Skin of body (tissue), 2 donors: ENCODE data around the gene REEP3. TPM values are rescaled to one million over a fixed set of nuclear protein-coding genes. Genes with fewer than 3 reads are reported as not detected.
A peak's percentile ranks its signal among the peaks of the same experiment; 100 is the strongest.
"Not testable (repeated sequence)": the region's sequence is repeated elsewhere in the genome, so short reads cannot be mapped to it uniquely, and the experiment has no call there.

Source experiments
- DNase-seq: peaks from one replicate; lab custom pipeline; 2025; lab: John Stamatoyannopoulos, UW
- total RNA-seq: library from RNA; depleted of rRNA; stranded (reverse); fragments of >200 nt; gene quantifications from one replicate; pipeline ENCODE4 v1.2.3, GENCODE V29; 2014

The REEP3 gene
- total RNA-seq, result 31.4 TPM

GRCh38 chr10:63520500-63521415 is at the start of gene REEP3:
Gene REEP3 (plus strand): TSS chr10:63521401. CDS start chr10:63521546, 145 bp downstream.
- DNase-seq, result no peak

- DNase-seq, result no peak
Measured at GRCh38 chr10:63474488-63474887, 46.7 kb upstream of the REEP3 start.

- no peak for DNase-seq
Measured at GRCh38 chr10:63477927-63478326, 43.3 kb upstream of the REEP3 start.

- DNase-seq, result no peak
Measured at GRCh38 chr10:63478564-63478963, 42.6 kb upstream of the REEP3 start.

- no peak for DNase-seq
Measured at GRCh38 chr10:63480237-63480636, 41.0 kb upstream of the REEP3 start.

GRCh38 chr10:63481815-63482421 is 39.3 kb upstream of the REEP3 start:
- no peak for DNase-seq

GRCh38 chr10:63483983-63484382 is 37.2 kb upstream of the REEP3 start:
- no peak for DNase-seq

- DNase-seq, result no peak
Measured at GRCh38 chr10:63487990-63488389, 33.2 kb upstream of the REEP3 start.

- no peak for DNase-seq
Measured at GRCh38 chr10:63489838-63490237, 31.4 kb upstream of the REEP3 start.

- peak; percentile 91 for DNase-seq
Measured at GRCh38 chr10:63491588-63492316, 29.4 kb upstream of the REEP3 start.

- not testable (repeated sequence) for DNase-seq
Measured at GRCh38 chr10:63492317-63492690, 28.9 kb upstream of the REEP3 start.

GRCh38 chr10:63493004-63493403 is 28.2 kb upstream of the REEP3 start:
- no peak for DNase-seq

- DNase-seq, result no peak
Measured at GRCh38 chr10:63494951-63495350, 26.2 kb upstream of the REEP3 start.

- DNase-seq, result no peak
Measured at GRCh38 chr10:63496561-63496960, 24.6 kb upstream of the REEP3 start.

- DNase-seq, result no peak
Measured at GRCh38 chr10:63497321-63497720, 23.9 kb upstream of the REEP3 start.

- DNase-seq, result no peak
Measured at GRCh38 chr10:63498665-63499064, 22.5 kb upstream of the REEP3 start.

- DNase-seq, result not testable (repeated sequence)
Measured at GRCh38 chr10:63500551-63500950, 20.6 kb upstream of the REEP3 start.

GRCh38 chr10:63501954-63502353 is 19.2 kb upstream of the REEP3 start:
- no peak for DNase-seq

- DNase-seq, result no peak
Measured at GRCh38 chr10:63502832-63503231, 18.4 kb upstream of the REEP3 start.

GRCh38 chr10:63503395-63503794 is 17.8 kb upstream of the REEP3 start:
- DNase-seq, result no peak

- DNase-seq, result no peak
Measured at GRCh38 chr10:63504145-63504881, 16.9 kb upstream of the REEP3 start.
